Heart left ventricle (tissue), 16 donors: ENCODE results near the gene EPOP. TPM values are rescaled to one million over a fixed set of nuclear protein-coding genes. Genes with fewer than 3 reads are reported as not detected.

Source experiments
- ATAC-seq, 4 donors: fragments of 200-7000 bp; cut with Tn5 transposase; one replicate each; pipeline ENCODE4 v1.9.1; 2020 to 2022; ENCODE audit warnings: moderate library complexity in 4 of 4, mild to moderate bottlenecking in 3 of 4, moderate number of reproducible peaks in 1 of 4
- DNase-seq, 5 donors: peaks; one replicate each; pipeline ENCODE4 v3.0.0-alpha.2; 2020
- H3K27ac ChIP-seq, 12 donors: fragments of 200-600 bp; sonication (generic) in 4 of 12; one replicate each; pipeline versions ENCODE4 v1.5.0 to v1.8.0; 2016 to 2022; ENCODE audit warnings: mild to moderate bottlenecking in 2 of 12
- H3K27me3 ChIP-seq, 9 donors: fragments of 200-600 bp; sonication (generic) in 2 of 9; one replicate each; pipeline versions ENCODE4 v1.5.1 to v1.8.0; 2016 to 2022; ENCODE audit warnings: mild to moderate bottlenecking in 3 of 9
- H3K36me3 ChIP-seq, 9 donors: fragments of 200-600 bp; sonication (generic) in 2 of 9; one replicate each; pipeline versions ENCODE4 v1.5.0 to v1.8.0; 2018 to 2022; ENCODE audit warnings: mild to moderate bottlenecking in 2 of 9
- H3K4me1 ChIP-seq, 12 donors: fragments of 200-600 bp; sonication (generic) in 4 of 12; one replicate each; pipeline versions ENCODE4 v1.5.0 to v1.8.0; 2016 to 2022; ENCODE audit warnings: mild to moderate bottlenecking in 3 of 12
- H3K4me3 ChIP-seq, 12 donors: fragments of 200-600 bp; sonication (generic) in 4 of 12; one replicate each; pipeline versions ENCODE4 v1.5.0 to v1.8.0; 2017 to 2022; ENCODE audit warnings: mild to moderate bottlenecking in 9 of 12, moderate library complexity in 4 of 12
- H3K9me3 ChIP-seq, 12 donors: fragments of 200-600 bp; sonication (generic) in 4 of 12; one replicate each; pipeline versions ENCODE4 v1.5.0 to v1.8.0; 2016 to 2022; ENCODE audit warnings: mild to moderate bottlenecking in 1 of 12
- POLR2A ChIP-seq, 2 donors: fragments of 450-650 bp; IDR thresholded peaks; one replicate each; pipeline ENCODE4 v1.6.1; 2017; ENCODE audit warnings: antibody characterized with exemption in 2 of 2, mild to moderate bottlenecking in 2 of 2, moderate library complexity in 2 of 2
- WGBS, 4 donors: extraction: QIAGEN DNeasy Blood & Tissue Kit in 2 of 4; methylation state at CpG; one replicate each; pipeline versions ENCODE4 v1.1.5 to v1.1.7; 2013 to 2018; 5-methylcytosine and 5-hydroxymethylcytosine counted together
- intact Hi-C, 10 donors: fragments of 100-400 bp; cut with DNase I; formaldehyde crosslinking; loops; one replicate each; pipeline versions ENCODE4 v1.11.1 to v1.14.2; 2022
- polyA plus RNA-seq, 2 donors: library from polyadenylated mRNA; stranded (reverse); fragments of 200-250 nt; gene quantifications; one replicate each; pipeline ENCODE4 v1.2.3, GENCODE V29; 2013
- total RNA-seq, 9 donors: library from RNA; depleted of rRNA in 2 of 9; stranded (reverse); fragments of >200 nt in 2 of 9; fragmentation: NEBNext Ultra II Directional in 3 of 9; extraction: Animal tissue kit (Norgen Biotek cat#: 25700) in 3 of 9; gene quantifications; one replicate each; pipeline versions ENCODE4 v1.1.0 to v1.2.4, GENCODE V29; 2016 to 2023
- TF ChIP-seq, protein P1 (sequence below), 12 donors: fragments of 200-600 bp; sonication (generic) in 4 of 12; IDR thresholded peaks; one replicate each; pipeline versions ENCODE4 v1.5.0 to v1.8.0; 2018 to 2022; ENCODE audit warnings: antibody characterized with exemption in 12 of 12, mild to moderate bottlenecking in 5 of 12
- donor health status: ischemic (EF 13 %, LVEDD 7.1; RV severe dilation, severe dysfunction).
- donor health status: healthy with polysubstance abuse.
- donor health status: DM: no; HTN: yes; CAD: no.
- donor health status: DM: no; HTN: no; CAD: no.
- donor health status: ischemic (EF 25% LVEDD 6.9; RV normal size, moderate dysfunction).
- donor health status: ischemic (EF 25% LVEDD 5.7; RV mildly dilated, moderate dysfunction).
- donor health status: healthy.
- donor health status: DM: yes; HTN: yes; CAD: no.
- donor health status: ischemic (EF 35%, LVEDD 5.7; RV mildly dilated, moderate dysfunction).
- donor health status: nonischemic (EF 11% LVEDD 7.7; RV severe dilation, severe dysfunction).
- donor health status: DM: yes; HTN: yes; CAD: no.
- donor health status: PGD.
- donor health status: ischemic (EF 29% LVEDD 5.4; RV normal size, mild dysfunction).
- donor health status: nonischemic (EF 23%, LVEDD 6.1; RV moderate dilation, normal function).

EPOP gene
- total and polyA plus RNA-seq, 11 donors, result 0.25 to 3.1 (median 0.94) TPM

DNA sequence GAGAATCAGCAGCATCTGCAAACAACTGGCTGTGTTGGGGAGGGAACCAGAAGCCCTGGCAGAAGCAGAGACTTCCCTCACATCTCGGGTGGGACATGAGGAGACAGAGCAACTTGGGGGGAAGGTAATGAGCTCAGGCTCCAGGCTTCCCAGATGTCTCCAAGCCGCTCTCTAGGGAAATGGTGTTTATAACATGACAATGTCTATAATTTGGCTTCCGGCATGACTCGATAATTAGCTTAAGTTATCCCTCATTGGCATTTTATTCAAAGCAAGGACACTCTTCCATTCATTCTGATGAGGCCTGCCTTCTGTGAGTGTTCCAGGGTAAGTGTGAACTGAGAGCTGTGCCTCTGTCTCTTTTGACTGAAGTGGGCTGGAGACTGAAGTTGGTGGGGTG, 15.6 kb upstream of the EPOP start:
- no peaks in the 10 kb centered on the region for H3K9me3 ChIP-seq
- no peak overlapping the region for H3K27ac ChIP-seq
- no peaks in the 10 kb centered on the region for H3K36me3 ChIP-seq
- DNase-seq (no peak), ATAC-seq (no peak)
- WGBS, 4 donors, result 72 to 99% (median 81%) methylated on average over 4 of the region's 4 CpGs
- intact Hi-C loops, result loop anchor here in 5 of 10 donors (5.0 kb wide), 1 partner anchor 42 kb away; the partner anchor contains the start of gene CISD3 (in 5 of the 5)
- TF ChIP-seq, protein P1, sequence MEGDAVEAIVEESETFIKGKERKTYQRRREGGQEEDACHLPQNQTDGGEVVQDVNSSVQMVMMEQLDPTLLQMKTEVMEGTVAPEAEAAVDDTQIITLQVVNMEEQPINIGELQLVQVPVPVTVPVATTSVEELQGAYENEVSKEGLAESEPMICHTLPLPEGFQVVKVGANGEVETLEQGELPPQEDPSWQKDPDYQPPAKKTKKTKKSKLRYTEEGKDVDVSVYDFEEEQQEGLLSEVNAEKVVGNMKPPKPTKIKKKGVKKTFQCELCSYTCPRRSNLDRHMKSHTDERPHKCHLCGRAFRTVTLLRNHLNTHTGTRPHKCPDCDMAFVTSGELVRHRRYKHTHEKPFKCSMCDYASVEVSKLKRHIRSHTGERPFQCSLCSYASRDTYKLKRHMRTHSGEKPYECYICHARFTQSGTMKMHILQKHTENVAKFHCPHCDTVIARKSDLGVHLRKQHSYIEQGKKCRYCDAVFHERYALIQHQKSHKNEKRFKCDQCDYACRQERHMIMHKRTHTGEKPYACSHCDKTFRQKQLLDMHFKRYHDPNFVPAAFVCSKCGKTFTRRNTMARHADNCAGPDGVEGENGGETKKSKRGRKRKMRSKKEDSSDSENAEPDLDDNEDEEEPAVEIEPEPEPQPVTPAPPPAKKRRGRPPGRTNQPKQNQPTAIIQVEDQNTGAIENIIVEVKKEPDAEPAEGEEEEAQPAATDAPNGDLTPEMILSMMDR (IDR thresholded peaks at IDR 0.05), result no peak
- no peak for TF ChIP-seq POLR2A (IDR thresholded peaks at IDR 0.05)
- no peak overlapping the region for H3K4me3 ChIP-seq
- H3K4me1 ChIP-seq, result peaks cover 0 to 20% (median 15%) of the 10 kb centered on the region in 12 donors
- no peaks in the 10 kb centered on the region for H3K27me3 ChIP-seq

DNA sequence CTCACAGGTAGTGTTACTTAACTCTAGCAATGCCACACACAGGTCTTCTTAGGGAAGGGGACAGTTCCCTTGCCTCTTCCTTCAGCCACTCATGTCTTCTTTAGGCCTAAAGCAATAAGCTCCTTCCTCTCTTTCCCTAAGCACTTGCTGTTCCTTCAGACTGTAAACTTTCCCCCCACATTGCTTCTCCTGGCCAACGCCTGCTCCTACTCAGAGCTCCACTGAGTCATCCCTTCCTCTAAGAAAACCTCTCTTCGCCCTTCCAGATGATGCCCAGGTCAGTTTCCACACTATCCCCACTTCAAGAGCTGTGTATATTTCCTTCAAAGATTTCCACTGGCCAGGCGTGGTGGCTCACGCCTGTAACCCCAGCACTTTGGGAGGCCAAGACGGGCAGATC, 12.5 kb upstream of the EPOP start:
- no peak overlapping the region for H3K4me3 ChIP-seq
- WGBS, 4 donors, result 94 to 98% (median 96%) methylated on average over 5 of the region's 5 CpGs
- no peaks in the 10 kb centered on the region for H3K27me3 ChIP-seq
- no peaks in the 10 kb centered on the region for H3K9me3 ChIP-seq
- DNase-seq, result no peak
- no peak for ATAC-seq
- TF ChIP-seq, protein P1 (IDR thresholded peaks at IDR 0.05), result no peak
- no peak for TF ChIP-seq POLR2A (IDR thresholded peaks at IDR 0.05)
- no peak overlapping the region for H3K27ac ChIP-seq
- H3K4me1 ChIP-seq, result peaks cover 0 to 17% (median 0%) of the 10 kb centered on the region in 12 donors
- intact Hi-C loops, result no loop called here
- H3K36me3 ChIP-seq, result no peaks in the 10 kb centered on the region

DNA sequence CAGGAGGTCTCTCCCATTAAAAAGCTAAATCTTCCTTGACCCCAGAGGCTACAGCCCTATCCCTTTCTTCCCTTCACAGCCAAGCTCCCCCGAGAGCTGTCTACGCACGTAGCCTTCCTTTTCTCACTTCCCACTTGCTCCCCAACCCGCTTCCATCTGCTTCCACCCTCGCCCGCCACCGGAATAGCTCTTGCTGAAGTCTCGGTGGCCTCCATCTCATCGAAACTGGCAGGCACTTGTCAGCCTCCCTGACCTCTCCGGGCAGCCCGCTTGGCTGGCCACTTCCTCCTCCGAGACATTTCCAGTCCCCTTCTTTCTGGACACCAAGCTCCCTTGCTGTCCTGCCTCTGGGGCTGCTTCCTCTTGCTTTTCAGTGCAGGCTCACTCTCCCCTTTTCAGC, 10.7 kb upstream of the EPOP start:
- Histone ChIP-seq H3K27me3 (no peaks in the 10 kb centered on the region), H3K4me3 (no peak overlapping the region), H3K4me1 (peaks cover 0 to 17% (median 0%) of the 10 kb centered on the region in 12 donors), H3K36me3 (no peaks in the 10 kb centered on the region), H3K27ac (peak overlapping the region in 2 of 12 donors; percentile 17 to 84), H3K9me3 (no peaks in the 10 kb centered on the region)
- no peak for TF ChIP-seq POLR2A (IDR thresholded peaks at IDR 0.05)
- TF ChIP-seq, protein P1 (IDR thresholded peaks at IDR 0.05), result no peak
- 66 to 75% (median 72%) methylated on average over 12 of the region's 12 CpGs for WGBS, 4 donors
- ATAC-seq (peak; percentile 20 to 65 (median 46)), DNase-seq (peak; percentile 53 to 76 (median 60))
- intact Hi-C loops, result no loop called here

DNA sequence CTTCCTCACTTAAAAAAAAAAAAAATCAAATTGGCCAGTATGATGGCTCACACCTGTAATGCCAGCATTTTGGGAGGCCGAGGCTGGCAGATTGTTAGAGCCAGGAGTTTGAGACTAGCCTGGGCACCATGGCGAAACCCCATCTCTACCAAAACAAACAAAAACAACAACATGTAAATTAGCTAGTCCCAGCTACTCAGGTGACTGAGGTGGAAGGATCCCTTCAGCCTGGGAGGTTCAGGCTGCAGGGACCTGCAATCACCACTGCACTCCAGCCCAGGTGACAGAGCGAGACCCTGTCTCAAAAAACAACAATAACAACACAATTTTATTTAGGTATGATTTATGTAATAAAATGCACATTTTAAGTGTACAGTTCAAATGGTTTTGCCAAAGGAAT, 6.3 kb upstream of the EPOP start:
- no peaks in the 10 kb centered on the region for H3K36me3 ChIP-seq
- intact Hi-C loops, result no loop called here
- H3K4me1 ChIP-seq, result peaks cover 0 to 32% (median 8%) of the 10 kb centered on the region in 12 donors
- DNase-seq (no peak), ATAC-seq (no peak)
- no peak overlapping the region for H3K27ac ChIP-seq
- H3K4me3 ChIP-seq, result no peak overlapping the region
- no peak for TF ChIP-seq POLR2A (IDR thresholded peaks at IDR 0.05)
- TF ChIP-seq, protein P1 (IDR thresholded peaks at IDR 0.05), result no peak
- 83 to 95% (median 90%) methylated on average over 3 of the region's 3 CpGs for WGBS, 4 donors
- H3K9me3 ChIP-seq, result no peaks in the 10 kb centered on the region
- H3K27me3 ChIP-seq, result peaks cover 0 to 1% (median 0%) of the 10 kb centered on the region in 9 donors
